WTC11 (cell line): ENCODE results near the gene LTBP3. TPM values are rescaled to one million over a fixed set of nuclear protein-coding genes. Genes with fewer than 3 reads are reported as not detected.
A peak's percentile ranks its signal among the peaks of the same experiment; 100 is the strongest.

Experiments used
- ATAC-seq: fragments of 200-7000 bp; cut with Tn5 transposase; 2 replicates; pipeline ENCODE4 v1.10.0; 2021; ENCODE audit warnings: mild to moderate bottlenecking, moderate library complexity
- CTCF ChIA-PET: fragments of 300-600 bp; sonication (Branson Sonifier 250); formaldehyde crosslinking; loops from one replicate; lab custom pipeline; 2021; ENCODE audit warnings: antibody characterized with exemption; lab: Charles Lee
- POLR2A ChIA-PET: fragments of 350-600 bp; sonication (Branson Sonifier 250); formaldehyde crosslinking; loops from one replicate; lab custom pipeline; 2021; ENCODE audit warnings: antibody characterized with exemption; lab: Charles Lee
- DNase-seq: peaks from one replicate; pipeline ENCODE4 v3.0.0; 2021; ENCODE audit warnings: low spot score
- H3K27ac Mint-ChIP-seq: 2 replicates; pipeline ENCODE4 v1.8.0; 2021; ENCODE audit warnings: mixed read lengths
- H3K27me3 Mint-ChIP-seq: 2 replicates; pipeline ENCODE4 v1.8.0; 2021; ENCODE audit warnings: low read depth, mild to moderate bottlenecking, moderate library complexity, mixed read lengths
- H3K36me3 Mint-ChIP-seq: 2 replicates; pipeline ENCODE4 v1.8.0; 2021; ENCODE audit warnings: mixed read lengths
- H3K4me1 Mint-ChIP-seq: 2 replicates; pipeline ENCODE4 v1.8.0; 2022; ENCODE audit warnings: mixed read lengths
- H3K4me3 Mint-ChIP-seq: 2 replicates; pipeline ENCODE4 v1.8.0; 2021; ENCODE audit warnings: mild to moderate bottlenecking, moderate library complexity, mixed read lengths
- H3K9me3 Mint-ChIP-seq: 2 replicates; pipeline ENCODE4 v1.8.0; 2021; ENCODE audit warnings: mixed read lengths
- EMX1 ChIP-seq: fragments of 250-450 bp; sonication (Bioruptor Pico); IDR thresholded peaks from 2 replicates; pipeline ENCODE4 v1.8.0; 2021; ENCODE audit warnings: mild to moderate bottlenecking
- ESRRA ChIP-seq: sonication (generic); formaldehyde crosslinking; IDR thresholded peaks from 2 replicates; pipeline ENCODE4 v1.8.1; 2022; ENCODE audit warnings: mild to moderate bottlenecking, missing genetic modification reagents, borderline replicate concordance
- PRRX2 ChIP-seq: fragments of 250-450 bp; sonication (Bioruptor Pico); IDR thresholded peaks from 2 replicates; pipeline ENCODE4 v1.8.0; 2021; ENCODE audit warnings: mild to moderate bottlenecking
- SP1 ChIP-seq: sonication (generic); formaldehyde crosslinking; conservative IDR thresholded peaks from 2 replicates; pipeline ENCODE4 v1.8.1; 2022; ENCODE audit warnings: missing genetic modification reagents
- TEAD4 ChIP-seq: sonication (generic); formaldehyde crosslinking; IDR thresholded peaks from 2 replicates; pipeline ENCODE4 v1.8.0; 2022; ENCODE audit warnings: mild to moderate bottlenecking, missing genetic modification reagents
- ZMAT4 ChIP-seq: fragments of 250-450 bp; sonication (Bioruptor Pico); IDR thresholded peaks from 2 replicates; pipeline ENCODE4 v1.9.0; 2021; ENCODE audit warnings: mild to moderate bottlenecking
- ZNF121 ChIP-seq: sonication (generic); formaldehyde crosslinking; IDR thresholded peaks from 2 replicates; pipeline ENCODE4 v1.8.0; 2023; ENCODE audit warnings: missing genetic modification reagents
- ZNF138 ChIP-seq: sonication (generic); formaldehyde crosslinking; conservative IDR thresholded peaks from 2 replicates; pipeline ENCODE4 v1.8.1; 2022; ENCODE audit warnings: mild to moderate bottlenecking, moderate library complexity, missing genetic modification reagents
- ZNF425 ChIP-seq: fragments of 250-450 bp; sonication (Bioruptor Pico); conservative IDR thresholded peaks from 2 replicates; pipeline ENCODE4 v1.9.0; 2021; ENCODE audit warnings: mild to moderate bottlenecking
- ZSCAN18 ChIP-seq: fragments of 250-450 bp; sonication (Bioruptor Pico); IDR thresholded peaks from 2 replicates; pipeline ENCODE4 v2.1.2; 2022; ENCODE audit warnings: mild to moderate bottlenecking, moderate library complexity
- total RNA-seq: library from RNA; stranded (reverse); gene quantifications from 3 replicates; pipeline ENCODE4 v1.2.3, GENCODE V29; 2021
- TF ChIP-seq, protein P1 (sequence below): sonication (generic); formaldehyde crosslinking; IDR thresholded peaks from 2 replicates; pipeline ENCODE4 v1.8.0; 2023; ENCODE audit warnings: missing genetic modification reagents
- TF ChIP-seq, protein P2 (sequence below): sonication (generic); formaldehyde crosslinking; IDR thresholded peaks from 2 replicates; pipeline ENCODE4 v1.8.0; 2022; ENCODE audit warnings: mild to moderate bottlenecking, missing genetic modification reagents
- TF ChIP-seq, protein P3 (sequence below): sonication (generic); formaldehyde crosslinking; IDR thresholded peaks from 2 replicates; pipeline ENCODE4 v1.8.0; 2022; ENCODE audit warnings: mild to moderate bottlenecking, missing genetic modification reagents
- TF ChIP-seq, protein P4 (sequence below): fragments of 250-450 bp; sonication (Bioruptor Pico); IDR thresholded peaks from 2 replicates; pipeline ENCODE4 v1.9.0; 2021; ENCODE audit warnings: mild to moderate bottlenecking, borderline replicate concordance

The LTBP3 gene
- total RNA-seq, 1 experiment from 2014 or later: 20.7 TPM

DNA sequence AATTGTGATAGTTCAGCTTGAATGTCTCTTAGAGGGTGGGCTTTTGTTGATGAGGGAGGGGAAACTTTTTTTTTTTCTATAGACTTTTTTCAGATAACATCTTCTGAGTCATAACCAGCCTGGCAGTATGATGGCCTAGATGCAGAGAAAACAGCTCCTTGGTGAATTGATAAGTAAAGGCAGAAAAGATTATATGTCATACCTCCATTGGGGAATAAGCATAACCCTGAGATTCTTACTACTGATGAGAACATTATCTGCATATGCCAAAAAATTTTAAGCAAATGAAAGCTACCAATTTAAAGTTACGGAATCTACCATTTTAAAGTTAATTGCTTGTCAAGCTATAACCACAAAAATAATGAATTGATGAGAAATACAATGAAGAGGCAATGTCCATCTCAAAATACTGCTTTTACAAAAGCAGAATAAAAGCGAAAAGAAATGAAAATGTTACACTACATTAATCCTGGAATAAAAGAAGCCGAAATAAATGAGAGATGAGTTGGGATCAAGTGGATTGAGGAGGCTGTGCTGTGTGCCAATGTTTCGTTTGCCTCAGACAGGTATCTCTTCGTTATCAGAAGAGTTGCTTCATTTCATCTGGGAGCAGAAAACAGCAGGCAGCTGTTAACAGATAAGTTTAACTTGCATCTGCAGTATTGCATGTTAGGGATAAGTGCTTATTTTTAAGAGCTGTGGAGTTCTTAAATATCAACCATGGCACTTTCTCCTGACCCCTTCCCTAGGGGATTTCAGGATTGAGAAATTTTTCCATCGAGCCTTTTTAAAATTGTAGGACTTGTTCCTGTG lies 55.4 kb downstream of the LTBP3 start (continued):
- TF ChIP-seq, protein P1, sequence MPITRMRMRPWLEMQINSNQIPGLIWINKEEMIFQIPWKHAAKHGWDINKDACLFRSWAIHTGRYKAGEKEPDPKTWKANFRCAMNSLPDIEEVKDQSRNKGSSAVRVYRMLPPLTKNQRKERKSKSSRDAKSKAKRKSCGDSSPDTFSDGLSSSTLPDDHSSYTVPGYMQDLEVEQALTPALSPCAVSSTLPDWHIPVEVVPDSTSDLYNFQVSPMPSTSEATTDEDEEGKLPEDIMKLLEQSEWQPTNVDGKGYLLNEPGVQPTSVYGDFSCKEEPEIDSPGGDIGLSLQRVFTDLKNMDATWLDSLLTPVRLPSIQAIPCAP (CRISPR knock-in tag): no peak
- TF ChIP-seq, protein P2, sequence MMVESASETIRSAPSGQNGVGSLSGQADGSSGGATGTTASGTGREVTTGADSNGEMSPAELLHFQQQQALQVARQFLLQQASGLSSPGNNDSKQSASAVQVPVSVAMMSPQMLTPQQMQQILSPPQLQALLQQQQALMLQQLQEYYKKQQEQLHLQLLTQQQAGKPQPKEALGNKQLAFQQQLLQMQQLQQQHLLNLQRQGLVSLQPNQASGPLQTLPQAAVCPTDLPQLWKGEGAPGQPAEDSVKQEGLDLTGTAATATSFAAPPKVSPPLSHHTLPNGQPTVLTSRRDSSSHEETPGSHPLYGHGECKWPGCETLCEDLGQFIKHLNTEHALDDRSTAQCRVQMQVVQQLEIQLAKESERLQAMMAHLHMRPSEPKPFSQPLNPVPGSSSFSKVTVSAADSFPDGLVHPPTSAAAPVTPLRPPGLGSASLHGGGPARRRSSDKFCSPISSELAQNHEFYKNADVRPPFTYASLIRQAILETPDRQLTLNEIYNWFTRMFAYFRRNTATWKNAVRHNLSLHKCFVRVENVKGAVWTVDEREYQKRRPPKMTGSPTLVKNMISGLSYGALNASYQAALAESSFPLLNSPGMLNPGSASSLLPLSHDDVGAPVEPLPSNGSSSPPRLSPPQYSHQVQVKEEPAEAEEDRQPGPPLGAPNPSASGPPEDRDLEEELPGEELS (CRISPR knock-in tag): no peak
- TF ChIP-seq ZMAT4 (CRISPR knock-in tag): 0 out of 2 replicates have a peak, but pooled peaks have one; percentile 1
- peak; percentile 88; the same call in 1 of the 2 replicates for TF ChIP-seq PRRX2 (CRISPR knock-in tag)
- no peak for TF ChIP-seq ZNF425 (CRISPR knock-in tag)
- TF ChIP-seq SP1 (CRISPR knock-in tag): no peak
- TF ChIP-seq, protein P3, sequence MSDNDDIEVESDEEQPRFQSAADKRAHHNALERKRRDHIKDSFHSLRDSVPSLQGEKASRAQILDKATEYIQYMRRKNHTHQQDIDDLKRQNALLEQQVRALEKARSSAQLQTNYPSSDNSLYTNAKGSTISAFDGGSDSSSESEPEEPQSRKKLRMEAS (CRISPR knock-in tag): no peak

DNA sequence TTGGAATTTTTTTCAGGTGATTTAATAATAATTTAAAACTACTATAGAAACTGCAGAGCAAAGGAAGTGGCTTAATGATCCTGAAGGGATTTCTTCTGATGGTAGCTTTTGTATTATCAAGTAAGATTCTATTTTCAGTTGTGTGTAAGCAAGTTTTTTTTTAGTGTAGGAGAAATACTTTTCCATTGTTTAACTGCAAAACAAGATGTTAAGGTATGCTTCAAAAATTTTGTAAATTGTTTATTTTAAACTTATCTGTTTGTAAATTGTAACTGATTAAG lies 55.9 kb downstream of the LTBP3 start:
- H3K4me3 Mint-ChIP-seq: no peak overlapping the region

DNA sequence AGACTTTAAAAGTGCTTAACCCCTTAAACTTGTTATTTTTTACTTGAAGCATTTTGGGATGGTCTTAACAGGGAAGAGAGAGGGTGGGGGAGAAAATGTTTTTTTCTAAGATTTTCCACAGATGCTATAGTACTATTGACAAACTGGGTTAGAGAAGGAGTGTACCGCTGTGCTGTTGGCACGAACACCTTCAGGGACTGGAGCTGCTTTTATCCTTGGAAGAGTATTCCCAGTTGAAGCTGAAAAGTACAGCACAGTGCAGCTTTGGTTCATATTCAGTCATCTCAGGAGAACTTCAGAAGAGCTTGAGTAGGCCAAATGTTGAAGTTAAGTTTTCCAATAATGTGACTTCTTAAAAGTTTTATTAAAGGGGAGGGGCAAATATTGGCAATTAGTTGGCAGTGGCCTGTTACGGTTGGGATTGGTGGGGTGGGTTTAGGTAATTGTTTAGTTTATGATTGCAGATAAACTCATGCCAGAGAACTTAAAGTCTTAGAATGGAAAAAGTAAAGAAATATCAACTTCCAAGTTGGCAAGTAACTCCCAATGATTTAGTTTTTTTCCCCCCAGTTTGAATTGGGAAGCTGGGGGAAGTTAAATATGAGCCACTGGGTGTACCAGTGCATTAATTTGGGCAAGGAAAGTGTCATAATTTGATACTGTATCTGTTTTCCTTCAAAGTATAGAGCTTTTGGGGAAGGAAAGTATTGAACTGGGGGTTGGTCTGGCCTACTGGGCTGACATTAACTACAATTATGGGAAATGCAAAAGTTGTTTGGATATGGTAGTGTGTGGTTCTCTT lies 56.5 kb downstream of the LTBP3 start:
- H3K27me3 Mint-ChIP-seq: no peaks in the 10 kb centered on the region
- no peak overlapping the region for H3K4me3 Mint-ChIP-seq
- ChIA-PET CTCF (interaction anchor here (0.6 to 1.8 kb wide), 6 partner anchors 22 to 92 kb away, joined by 3 to 7 read pairs (median 4); no protein-coding TSS in a partner anchor), POLR2A (interaction anchor here (0.5 to 8.3 kb wide), 8 partner anchors 13 to 380 kb away, joined by 3 to 502 read pairs (median 10); partner anchors contain the start of genes FAU, MRPL49 and NEAT1)
- DNase-seq (no peak), ATAC-seq (no peak)
- H3K36me3 Mint-ChIP-seq: no peaks in the 10 kb centered on the region; the same call in 1 of the 2 replicates
- H3K4me1 Mint-ChIP-seq: peaks cover 43% of the 10 kb centered on the region
- peak overlapping the region; percentile 61 for H3K27ac Mint-ChIP-seq
- H3K9me3 Mint-ChIP-seq: no peaks in the 10 kb centered on the region
- TF ChIP-seq EMX1 (peak; percentile 91; the same call in 1 of the 2 replicates), ZNF425 (CRISPR knock-in tag) (0 out of 2 replicates have a peak, but pooled peaks have one; percentile 45), PRRX2 (CRISPR knock-in tag) (0 out of 2 replicates have a peak, but pooled peaks have one; percentile 32), ZNF121 (CRISPR knock-in tag) (no peak), ESRRA (CRISPR knock-in tag) (no peak)
- TF ChIP-seq, protein P4, sequence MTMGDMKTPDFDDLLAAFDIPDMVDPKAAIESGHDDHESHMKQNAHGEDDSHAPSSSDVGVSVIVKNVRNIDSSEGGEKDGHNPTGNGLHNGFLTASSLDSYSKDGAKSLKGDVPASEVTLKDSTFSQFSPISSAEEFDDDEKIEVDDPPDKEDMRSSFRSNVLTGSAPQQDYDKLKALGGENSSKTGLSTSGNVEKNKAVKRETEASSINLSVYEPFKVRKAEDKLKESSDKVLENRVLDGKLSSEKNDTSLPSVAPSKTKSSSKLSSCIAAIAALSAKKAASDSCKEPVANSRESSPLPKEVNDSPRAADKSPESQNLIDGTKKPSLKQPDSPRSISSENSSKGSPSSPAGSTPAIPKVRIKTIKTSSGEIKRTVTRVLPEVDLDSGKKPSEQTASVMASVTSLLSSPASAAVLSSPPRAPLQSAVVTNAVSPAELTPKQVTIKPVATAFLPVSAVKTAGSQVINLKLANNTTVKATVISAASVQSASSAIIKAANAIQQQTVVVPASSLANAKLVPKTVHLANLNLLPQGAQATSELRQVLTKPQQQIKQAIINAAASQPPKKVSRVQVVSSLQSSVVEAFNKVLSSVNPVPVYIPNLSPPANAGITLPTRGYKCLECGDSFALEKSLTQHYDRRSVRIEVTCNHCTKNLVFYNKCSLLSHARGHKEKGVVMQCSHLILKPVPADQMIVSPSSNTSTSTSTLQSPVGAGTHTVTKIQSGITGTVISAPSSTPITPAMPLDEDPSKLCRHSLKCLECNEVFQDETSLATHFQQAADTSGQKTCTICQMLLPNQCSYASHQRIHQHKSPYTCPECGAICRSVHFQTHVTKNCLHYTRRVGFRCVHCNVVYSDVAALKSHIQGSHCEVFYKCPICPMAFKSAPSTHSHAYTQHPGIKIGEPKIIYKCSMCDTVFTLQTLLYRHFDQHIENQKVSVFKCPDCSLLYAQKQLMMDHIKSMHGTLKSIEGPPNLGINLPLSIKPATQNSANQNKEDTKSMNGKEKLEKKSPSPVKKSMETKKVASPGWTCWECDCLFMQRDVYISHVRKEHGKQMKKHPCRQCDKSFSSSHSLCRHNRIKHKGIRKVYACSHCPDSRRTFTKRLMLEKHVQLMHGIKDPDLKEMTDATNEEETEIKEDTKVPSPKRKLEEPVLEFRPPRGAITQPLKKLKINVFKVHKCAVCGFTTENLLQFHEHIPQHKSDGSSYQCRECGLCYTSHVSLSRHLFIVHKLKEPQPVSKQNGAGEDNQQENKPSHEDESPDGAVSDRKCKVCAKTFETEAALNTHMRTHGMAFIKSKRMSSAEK: peak; percentile 92

More for the DNA sequence above, 55.9 kb downstream of the LTBP3 start:
- H3K4me1 Mint-ChIP-seq: peaks cover 44% of the 10 kb centered on the region
- POLR2A ChIA-PET: interaction anchor here (1.1 to 8.3 kb wide), 7 partner anchors 14 to 380 kb away, joined by 3 to 502 read pairs (median 10); partner anchors contain the start of genes FAU, MRPL49 and NEAT1
- DNase-seq (no peak), ATAC-seq (no peak)
- no peak for TF ChIP-seq TEAD4 (CRISPR knock-in tag)
- TF ChIP-seq ZSCAN18 (CRISPR knock-in tag): no peak
- no peak for TF ChIP-seq ZNF138 (CRISPR knock-in tag)
- CTCF ChIA-PET: interaction anchor here (0.6 to 1.8 kb wide), 6 partner anchors 22 to 91 kb away, joined by 3 to 7 read pairs (median 4); no protein-coding TSS in a partner anchor
- H3K36me3 Mint-ChIP-seq: no peaks in the 10 kb centered on the region; the same call in 1 of the 2 replicates
- no peak overlapping the region for H3K27ac Mint-ChIP-seq
- H3K9me3 Mint-ChIP-seq: no peaks in the 10 kb centered on the region
- H3K27me3 Mint-ChIP-seq: no peaks in the 10 kb centered on the region
